GM19023 (cell line): Measurements from ENCODE around the gene NF2.
A peak's percentile ranks its signal among the peaks of the same experiment; 100 is the strongest.
"Not testable (repeated sequence)": the region's sequence is repeated elsewhere in the genome, so short reads cannot be mapped to it uniquely, and the experiment has no call there.

Experiments used
- ATAC-seq: cut with Tn5 transposase; IDR thresholded peaks from one replicate; pipeline ENCODE4 v1.9.1; 2021; ENCODE audit warnings: mild to moderate bottlenecking, moderate library complexity; ENCODE audit not compliant: unreplicated experiment

The NF2 gene

GRCh38 chr22:29603358-29604075 lies at the start of gene NF2:
NF2 (plus strand) TSS chr22:29603633; CDS start chr22:29603999, 366 bp downstream.
- peak; percentile 96 for ATAC-seq

GRCh38 chr22:29555065-29555644 lies 48.3 kb upstream of the NF2 start:
- ATAC-seq: no peak

DNA sequence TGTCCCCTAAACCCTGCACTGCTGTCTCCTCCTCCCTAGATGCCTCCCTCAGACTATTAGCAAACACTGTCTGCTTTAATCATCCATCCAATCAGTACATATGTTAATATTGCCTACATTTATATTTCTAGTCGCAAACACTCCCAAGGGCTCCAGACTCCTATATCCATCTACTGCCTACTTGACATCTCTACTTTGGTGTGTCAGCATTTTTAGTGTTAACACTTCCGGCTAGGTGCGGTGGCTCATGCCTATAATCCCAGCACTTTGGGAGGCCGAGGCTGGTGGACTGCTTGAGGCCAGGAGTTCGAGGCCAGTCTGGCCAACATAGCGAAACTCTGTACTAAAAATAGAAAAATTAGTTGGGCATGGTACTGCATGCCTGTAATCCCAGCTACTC lies 44.4 kb upstream of the NF2 start:
- ATAC-seq: no peak

- ATAC-seq: no peak
These were observed 43.6 kb upstream of the NF2 start for GRCh38 chr22:29559853-29560252.

GRCh38 chr22:29563652-29564460 lies 39.6 kb upstream of the NF2 start:
- no peak for ATAC-seq

DNA sequence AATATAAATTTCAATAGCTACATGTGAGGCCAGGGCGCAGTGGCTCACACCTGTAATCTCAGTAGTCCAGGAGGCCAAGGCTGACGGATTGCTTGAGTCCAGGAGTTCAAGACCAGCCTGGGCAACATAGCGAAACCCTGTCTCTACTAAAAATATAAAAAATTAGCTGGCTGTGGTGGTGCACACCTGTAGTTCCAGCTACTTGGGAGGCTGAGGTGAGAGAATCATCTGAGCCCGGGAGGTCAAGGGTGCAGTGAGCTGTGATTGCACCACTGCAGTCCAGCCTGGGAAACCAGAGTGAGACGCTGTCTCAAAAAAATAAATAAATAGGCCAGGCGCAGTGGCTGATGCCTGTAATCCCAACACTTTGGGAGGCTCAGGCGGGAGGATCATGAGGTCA lies 36.9 kb upstream of the NF2 start:
- not testable (repeated sequence) for ATAC-seq

GRCh38 chr22:29567338-29567737 lies 36.1 kb upstream of the NF2 start:
- no peak for ATAC-seq

GRCh38 chr22:29569011-29569678 lies 34.3 kb upstream of the NF2 start:
- ATAC-seq: no peak

DNA sequence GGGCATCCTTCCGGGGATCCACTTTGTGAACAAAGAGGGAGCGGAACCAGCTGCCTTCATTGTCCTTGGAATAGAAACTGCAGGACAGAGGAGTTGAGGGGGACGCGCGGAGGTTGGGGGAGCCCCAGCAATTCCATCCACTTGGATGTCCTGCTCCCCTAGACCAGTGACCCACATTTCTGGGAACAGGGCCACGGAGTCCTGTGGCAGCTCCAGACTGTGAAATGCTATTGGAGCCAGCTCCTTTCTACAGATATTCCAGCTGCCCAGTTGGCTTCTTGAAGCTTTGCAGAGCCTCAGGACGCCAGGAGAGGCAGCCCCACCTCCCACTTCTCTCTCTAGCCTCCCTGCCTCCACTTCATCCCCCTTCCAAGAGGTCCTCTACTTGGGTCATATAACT lies 33.0 kb upstream of the NF2 start:
- ATAC-seq: no peak

DNA sequence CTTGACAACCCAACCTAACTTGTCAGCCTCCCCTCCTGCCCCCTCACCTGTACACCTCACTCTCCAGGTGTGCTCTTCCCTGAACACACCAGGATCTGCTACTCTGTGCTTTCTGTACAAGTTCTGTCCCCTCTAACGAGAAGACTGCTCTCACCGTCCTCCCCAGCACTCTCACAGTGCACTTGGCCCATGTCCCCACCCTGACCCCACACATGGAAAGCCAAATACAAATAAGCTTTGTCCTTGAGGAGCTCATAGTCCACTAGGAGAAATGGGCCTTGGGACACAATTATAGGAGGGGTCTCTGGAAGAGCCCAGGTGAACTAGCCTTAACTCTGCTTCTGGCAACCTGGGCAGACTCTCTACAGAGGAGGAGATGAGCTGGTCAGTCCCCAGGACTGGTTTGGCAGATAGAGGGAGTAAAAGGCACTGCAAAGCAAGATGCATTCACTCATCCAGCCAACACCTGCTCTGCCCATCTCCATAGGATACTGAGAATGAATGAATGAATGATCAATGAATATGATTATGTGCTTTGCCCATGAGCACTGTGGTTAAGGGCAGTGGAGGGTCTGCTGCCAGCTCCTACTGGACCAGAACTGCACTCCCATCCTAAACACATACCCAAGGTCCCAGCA lies 32.4 kb upstream of the NF2 start:
- ATAC-seq: no peak

- no peak for ATAC-seq
These were observed 28.5 kb upstream of the NF2 start for GRCh38 chr22:29574762-29575450.

- no peak for ATAC-seq
These were observed 24.8 kb upstream of the NF2 start for GRCh38 chr22:29578462-29579200.

DNA sequence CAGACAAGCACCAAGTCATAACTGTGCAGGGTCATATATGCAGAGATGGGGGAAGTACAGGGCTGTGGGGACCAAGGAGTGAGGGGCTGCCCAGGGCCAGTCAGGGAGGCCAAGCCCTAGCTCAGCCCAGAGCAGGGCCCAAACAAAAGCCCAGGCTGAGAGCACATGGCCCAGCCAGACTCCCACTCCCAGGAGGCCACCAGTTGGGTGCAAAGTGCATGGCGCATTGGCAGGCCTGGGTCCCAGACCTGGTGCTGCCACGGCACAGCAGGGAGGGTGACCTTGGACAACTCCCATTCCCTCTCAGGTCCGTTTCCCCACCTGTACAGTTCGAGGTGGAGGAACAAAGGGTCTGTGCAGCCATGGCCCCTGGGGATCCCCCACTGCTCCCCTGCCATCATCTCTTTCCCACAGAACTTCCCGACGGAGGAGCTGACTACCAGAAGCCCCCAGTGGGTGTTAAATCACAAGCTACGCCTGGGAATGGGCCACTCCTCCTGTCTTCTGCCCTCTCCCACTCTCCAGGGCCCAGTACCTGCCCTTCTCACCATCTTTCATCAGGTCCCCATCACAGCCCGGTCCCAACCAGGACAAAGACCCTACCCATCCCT lies 23.1 kb upstream of the NF2 start:
- ATAC-seq: peak; percentile 10

DNA sequence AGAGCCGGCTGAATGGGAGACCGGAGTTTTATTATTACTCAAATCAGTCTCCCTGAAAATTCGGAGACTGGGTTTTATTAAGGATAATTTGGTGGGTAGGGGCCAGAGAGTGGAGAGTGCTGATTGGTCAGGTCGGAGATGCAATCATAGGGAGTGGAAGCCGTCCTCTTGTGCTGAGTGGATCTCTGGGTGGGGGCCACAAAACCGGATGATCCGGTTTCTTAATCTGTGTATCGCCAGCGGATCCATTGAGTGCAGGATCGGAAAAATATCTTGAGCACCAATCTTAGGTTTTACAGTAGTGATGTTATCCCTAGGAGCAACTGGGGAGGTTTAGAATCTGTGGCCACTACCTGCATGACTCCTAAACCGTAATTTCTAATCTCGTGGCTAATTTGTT lies 21.6 kb upstream of the NF2 start:
- ATAC-seq: no peak

- ATAC-seq: no peak
These were observed 18.5 kb upstream of the NF2 start for GRCh38 chr22:29584975-29585374.

- not testable (repeated sequence) for ATAC-seq
These were observed 17.2 kb upstream of the NF2 start for GRCh38 chr22:29586193-29586705.

GRCh38 chr22:29587938-29588699 lies 15.3 kb upstream of the NF2 start:
- ATAC-seq: no peak

DNA sequence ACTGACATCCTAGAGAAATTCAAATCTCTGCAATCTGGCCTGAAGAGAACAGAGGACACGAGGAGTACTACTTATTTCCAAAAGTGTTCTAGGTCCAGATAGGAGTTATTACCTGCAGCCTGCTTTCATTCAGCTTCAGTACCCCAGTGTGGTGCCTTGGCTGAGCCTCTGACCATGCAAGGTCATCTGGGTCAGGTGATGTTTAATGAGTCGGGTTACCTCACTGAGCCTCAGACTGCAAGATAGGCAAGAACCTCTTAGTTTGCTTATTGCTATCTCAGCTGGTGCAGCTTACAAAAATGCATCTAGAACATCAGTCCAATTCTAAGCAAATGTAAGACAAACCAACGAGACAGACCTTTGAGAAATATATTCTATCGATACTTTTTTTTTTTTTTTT lies 9.5 kb upstream of the NF2 start:
- ATAC-seq: no peak
